SK-N-MC (cell line): ENCODE results near the gene BHLHE23.

Source experiments
- EZH2 ChIP-seq: fragments of 200-600 bp; sonication (generic); IDR thresholded peaks from one replicate; pipeline ENCODE4 v1.6.1; 2017; ENCODE audit warnings: antibody characterized with exemption
- FOXP2 ChIP-seq: optimal IDR thresholded peaks from 2 replicates; pipeline ENCODE3; 2011; ENCODE audit warnings: mild to moderate bottlenecking, moderate library complexity; ENCODE audit not compliant: insufficient read depth; ENCODE audit errors: extremely low read length, control extremely low read depth
- POLR2AphosphoS5 ChIP-seq: IDR thresholded peaks from 2 replicates; pipeline ENCODE4 v1.6.1; 2012; ENCODE audit warnings: mild to moderate bottlenecking, low read depth, low read length, borderline replicate concordance

GRCh38 chr20:62980970-62981369, 25.8 kb downstream of the BHLHE23 start:
- TF ChIP-seq EZH2, result no peak
- no peak for TF ChIP-seq POLR2AphosphoS5
- TF ChIP-seq FOXP2, result no peak
